Measurements from ENCODE around the gene ZRANB2. TPM values are rescaled to one million over a fixed set of nuclear protein-coding genes. Genes with fewer than 3 reads are reported as not detected.
A peak's percentile ranks its signal among the peaks of the same experiment; 100 is the strongest.

ZRANB2 gene
- total RNA-seq, 1 experiment from 2014 or later: 112 TPM

- intact Hi-C loops (cut with micrococcal nuclease; ENCODE audit: unreplicated experiment): loop anchor here (5.0 kb wide), 1 partner anchor 293 kb away; no protein-coding TSS in a partner anchor
- no peak for TF ChIP-seq EZH2 (IDR thresholded peaks at IDR 0.05; ENCODE audit: borderline replicate concordance, low read depth, low read length, poor library complexity, severe bottlenecking)
- DNase-seq (ENCODE audit: low spot score): no peak
- CTCF ChIA-PET: no interaction called here
- H3K36me3 ChIP-seq (ENCODE audit: insufficient read depth, low read length, poor library complexity, severe bottlenecking): peaks cover 19% of the 10 kb centered on the region
- no peaks in the 10 kb centered on the region for H3K9me3 ChIP-seq (ENCODE audit: low read depth, low read length, poor library complexity, severe bottlenecking)
- no peak overlapping the region for H3K27ac ChIP-seq (ENCODE audit: low read depth, low read length, poor library complexity, severe bottlenecking)
- POLR2A ChIA-PET (ENCODE audit: low non-redundant PET): no interaction called here
- peaks cover 83% of the 10 kb centered on the region for H3K4me1 ChIP-seq (ENCODE audit: insufficient read depth, low read length, poor library complexity, severe bottlenecking)
- no TSS peak for BruUV-seq (replicated peaks)
- no peak overlapping the region for H3K4me3 ChIP-seq (ENCODE audit: low read depth, low read length, poor library complexity, severe bottlenecking)
- H3K27me3 ChIP-seq (replicated peaks; ENCODE audit: insufficient read depth, low read depth, low read length, poor library complexity): no peaks in the 10 kb centered on the region
Observed at GRCh38 chr1:71030026-71030425, 50.8 kb downstream of the ZRANB2 start.

- ChIA-PET POLR2A (ENCODE audit: low non-redundant PET) (interaction anchor here (0.5 kb wide), 1 partner anchor 70 kb away, joined by 3 read pairs; no protein-coding TSS in a partner anchor), CTCF (interaction anchor here (0.5 to 1.6 kb wide), 2 partner anchors 17 to 51 kb away, joined by 4 to 5 read pairs; no protein-coding TSS in a partner anchor)
- no peaks in the 10 kb centered on the region for H3K27me3 ChIP-seq (replicated peaks; ENCODE audit: insufficient read depth, low read depth, low read length, poor library complexity)
- no peak for TF ChIP-seq EZH2 (IDR thresholded peaks at IDR 0.05; ENCODE audit: borderline replicate concordance, low read depth, low read length, poor library complexity, severe bottlenecking)
- TF ChIP-seq CTCF (conservative IDR thresholded peaks at IDR 0.05; ENCODE audit: low read depth, low read length): no peak
- intact Hi-C loops (cut with micrococcal nuclease; ENCODE audit: unreplicated experiment): loop anchor here (10.0 kb wide), 1 partner anchor 1324 kb away; no protein-coding TSS in a partner anchor
- H3K4me1 ChIP-seq (ENCODE audit: insufficient read depth, low read length, poor library complexity, severe bottlenecking): peaks cover 87% of the 10 kb centered on the region
- H3K9me3 ChIP-seq (ENCODE audit: low read depth, low read length, poor library complexity, severe bottlenecking): no peaks in the 10 kb centered on the region
- no TSS peak for BruUV-seq (replicated peaks)
- H3K4me3 ChIP-seq (ENCODE audit: low read depth, low read length, poor library complexity, severe bottlenecking): no peak overlapping the region
- H3K27ac ChIP-seq (ENCODE audit: low read depth, low read length, poor library complexity, severe bottlenecking): peak overlapping the region; percentile 74
- peaks cover 19% of the 10 kb centered on the region for H3K36me3 ChIP-seq (ENCODE audit: insufficient read depth, low read length, poor library complexity, severe bottlenecking)
- peak; percentile 94 for DNase-seq (ENCODE audit: low spot score)
Observed at GRCh38 chr1:71028981-71029380, 51.9 kb downstream of the ZRANB2 start.

DNA sequence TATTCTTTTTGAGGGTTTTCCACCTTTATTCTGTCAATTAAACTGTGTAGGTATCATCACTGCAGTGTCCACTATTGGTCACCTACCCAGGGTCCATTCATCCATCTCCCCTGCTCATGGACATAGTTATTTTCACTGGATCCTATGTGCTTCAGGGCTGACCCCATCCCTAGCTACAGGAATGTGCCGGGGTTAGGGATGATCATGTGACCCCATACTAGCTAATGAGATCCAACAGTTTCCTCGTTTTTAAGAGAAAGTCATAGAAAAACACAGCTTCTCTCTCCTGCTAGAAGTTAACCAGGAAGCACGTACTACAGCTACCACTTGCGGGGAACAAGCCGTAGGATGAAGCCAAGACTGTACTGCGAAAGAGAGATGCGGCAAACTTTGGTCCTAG lies 52.8 kb downstream of the ZRANB2 start:
- intact Hi-C loops (cut with micrococcal nuclease; ENCODE audit: unreplicated experiment): loop anchor here (10.0 kb wide), 1 partner anchor 1323 kb away; no protein-coding TSS in a partner anchor
- Histone ChIP-seq H3K9me3 (ENCODE audit: low read depth, low read length, poor library complexity, severe bottlenecking) (no peaks in the 10 kb centered on the region), H3K4me3 (ENCODE audit: low read depth, low read length, poor library complexity, severe bottlenecking) (no peak overlapping the region), H3K36me3 (ENCODE audit: insufficient read depth, low read length, poor library complexity, severe bottlenecking) (peaks cover 13% of the 10 kb centered on the region), H3K27ac (ENCODE audit: low read depth, low read length, poor library complexity, severe bottlenecking) (peak overlapping the region; percentile 74), H3K27me3 (replicated peaks; ENCODE audit: insufficient read depth, low read depth, low read length, poor library complexity) (no peaks in the 10 kb centered on the region), H3K4me1 (ENCODE audit: insufficient read depth, low read length, poor library complexity, severe bottlenecking) (peaks cover 89% of the 10 kb centered on the region)
- DNase-seq (ENCODE audit: low spot score): no peak
- BruUV-seq (replicated peaks): no TSS peak
- CTCF ChIA-PET: interaction anchor here (1.6 kb wide), 1 partner anchor 18 kb away, joined by 4 read pairs; no protein-coding TSS in a partner anchor
- POLR2A ChIA-PET (ENCODE audit: low non-redundant PET): no interaction called here
- no peak for TF ChIP-seq EZH2 (IDR thresholded peaks at IDR 0.05; ENCODE audit: borderline replicate concordance, low read depth, low read length, poor library complexity, severe bottlenecking)
- no peak for TF ChIP-seq CTCF (conservative IDR thresholded peaks at IDR 0.05; ENCODE audit: low read depth, low read length)

GRCh38 chr1:71026093-71026492 lies 54.7 kb downstream of the ZRANB2 start:
- H3K27ac ChIP-seq (ENCODE audit: low read depth, low read length, poor library complexity, severe bottlenecking): peak overlapping the region; percentile 85
- no TSS peak for BruUV-seq (replicated peaks)
- TF ChIP-seq CTCF (conservative IDR thresholded peaks at IDR 0.05; ENCODE audit: low read depth, low read length) (no peak), EZH2 (IDR thresholded peaks at IDR 0.05; ENCODE audit: borderline replicate concordance, low read depth, low read length, poor library complexity, severe bottlenecking) (no peak)
- no peaks in the 10 kb centered on the region for H3K27me3 ChIP-seq (replicated peaks; ENCODE audit: insufficient read depth, low read depth, low read length, poor library complexity)
- intact Hi-C loops (cut with micrococcal nuclease; ENCODE audit: unreplicated experiment): loop anchor here (10.0 kb wide), 1 partner anchor 1321 kb away; no protein-coding TSS in a partner anchor
- CTCF ChIA-PET: no interaction called here
- POLR2A ChIA-PET (ENCODE audit: low non-redundant PET): no interaction called here
- peaks cover 89% of the 10 kb centered on the region for H3K4me1 ChIP-seq (ENCODE audit: insufficient read depth, low read length, poor library complexity, severe bottlenecking)
- DNase-seq (ENCODE audit: low spot score): no peak
- H3K36me3 ChIP-seq (ENCODE audit: insufficient read depth, low read length, poor library complexity, severe bottlenecking): no peaks in the 10 kb centered on the region
- no peaks in the 10 kb centered on the region for H3K9me3 ChIP-seq (ENCODE audit: low read depth, low read length, poor library complexity, severe bottlenecking)
- H3K4me3 ChIP-seq (ENCODE audit: low read depth, low read length, poor library complexity, severe bottlenecking): no peak overlapping the region
